Stimulated activated CD8-positive, alpha-beta memory T cell treated with anti-CD3 and anti-CD28 coated beads, Interleukin-7, amount 100 ng/mL, for 1 hour (primary cell): ENCODE data around the gene GNG10.
"Not testable (repeated sequence)": the region's sequence is repeated elsewhere in the genome, so short reads cannot be mapped to it uniquely, and the experiment has no call there.

ENCODE experiments used
- DNase-seq, 2 donors: peaks; one replicate each; pipeline ENCODE4 v3.0.0-alpha.2; 2020; ENCODE audit warnings: low read depth in 2 of 2

GNG10 gene

DNA sequence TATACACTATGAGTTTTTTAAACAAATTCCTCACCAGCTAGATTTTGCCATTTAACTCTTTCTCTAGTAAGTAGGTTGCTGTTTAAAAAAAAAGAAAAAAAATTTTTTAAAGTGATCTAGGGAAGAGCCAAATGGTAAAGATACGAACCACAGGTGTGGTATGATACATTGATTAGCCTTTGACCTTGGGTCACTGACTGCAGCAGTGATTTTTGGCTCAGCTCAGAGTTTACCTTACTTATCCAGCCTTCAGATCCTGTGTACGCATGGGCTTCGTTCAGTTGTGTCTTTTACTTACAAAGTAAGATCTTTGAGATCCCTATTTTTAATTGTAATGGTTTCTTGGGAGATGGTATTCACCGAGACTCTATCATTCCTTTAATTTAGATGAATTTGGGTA lies 12.4 kb upstream of the GNG10 start:
- no peak for DNase-seq

DNA sequence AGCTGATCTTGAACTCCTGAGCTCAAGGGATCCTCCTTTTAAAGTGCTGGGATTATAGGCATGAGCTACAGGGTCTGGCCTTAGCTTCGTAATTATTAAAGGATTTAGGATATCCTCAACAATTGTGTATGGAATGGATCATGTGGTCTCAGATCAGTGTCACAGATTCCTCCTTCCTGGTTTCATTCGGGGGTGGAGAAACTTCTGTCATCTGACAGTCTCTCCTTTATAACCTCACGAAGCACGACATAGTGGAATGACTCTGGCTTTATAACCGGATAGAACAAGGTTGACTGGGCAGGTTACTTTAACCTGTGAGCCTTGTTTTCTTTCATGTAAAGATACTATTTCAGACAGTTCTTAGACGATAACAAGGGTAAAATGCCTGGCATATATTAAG lies 4.4 kb upstream of the GNG10 start:
- no peak for DNase-seq

DNA sequence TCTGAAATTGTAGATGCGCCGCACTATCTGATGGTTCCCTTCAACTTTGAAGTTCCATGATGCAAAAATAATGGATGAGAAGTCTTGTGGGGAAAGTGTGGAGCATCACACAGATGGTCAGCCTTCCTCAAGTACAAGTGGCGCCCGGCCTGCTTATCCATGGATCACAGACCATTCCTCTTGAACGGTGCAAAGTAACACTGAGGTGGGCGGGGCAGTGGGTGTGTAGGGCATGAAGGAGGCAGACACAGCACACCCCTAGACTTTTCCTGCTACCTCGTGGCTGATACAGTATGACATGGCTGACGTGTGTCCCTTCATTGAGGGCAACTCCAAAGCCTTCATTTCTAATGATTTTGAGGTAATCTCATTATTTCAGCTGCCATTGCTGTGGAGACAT lies 2.5 kb upstream of the GNG10 start:
- no peak for DNase-seq

DNA sequence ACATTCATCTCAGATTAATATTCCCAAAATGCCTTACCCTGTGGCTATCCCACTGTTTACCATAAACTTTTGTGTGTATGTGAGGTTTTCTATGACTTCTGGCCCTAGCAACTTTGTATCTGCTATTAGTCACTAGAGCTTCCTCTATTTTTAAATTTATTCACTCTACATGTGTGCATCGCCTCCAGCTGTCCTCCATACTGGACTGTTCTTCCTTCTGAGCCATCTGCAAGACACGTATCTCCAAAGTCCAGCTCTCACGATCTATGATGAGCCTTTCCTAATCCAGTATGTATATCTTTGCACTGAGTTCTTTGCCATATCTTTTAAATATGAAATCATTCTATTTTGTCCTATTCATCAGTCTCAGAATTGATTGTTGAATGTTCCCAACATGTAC lies 1.7 kb upstream of the GNG10 start:
- no peak for DNase-seq

DNA sequence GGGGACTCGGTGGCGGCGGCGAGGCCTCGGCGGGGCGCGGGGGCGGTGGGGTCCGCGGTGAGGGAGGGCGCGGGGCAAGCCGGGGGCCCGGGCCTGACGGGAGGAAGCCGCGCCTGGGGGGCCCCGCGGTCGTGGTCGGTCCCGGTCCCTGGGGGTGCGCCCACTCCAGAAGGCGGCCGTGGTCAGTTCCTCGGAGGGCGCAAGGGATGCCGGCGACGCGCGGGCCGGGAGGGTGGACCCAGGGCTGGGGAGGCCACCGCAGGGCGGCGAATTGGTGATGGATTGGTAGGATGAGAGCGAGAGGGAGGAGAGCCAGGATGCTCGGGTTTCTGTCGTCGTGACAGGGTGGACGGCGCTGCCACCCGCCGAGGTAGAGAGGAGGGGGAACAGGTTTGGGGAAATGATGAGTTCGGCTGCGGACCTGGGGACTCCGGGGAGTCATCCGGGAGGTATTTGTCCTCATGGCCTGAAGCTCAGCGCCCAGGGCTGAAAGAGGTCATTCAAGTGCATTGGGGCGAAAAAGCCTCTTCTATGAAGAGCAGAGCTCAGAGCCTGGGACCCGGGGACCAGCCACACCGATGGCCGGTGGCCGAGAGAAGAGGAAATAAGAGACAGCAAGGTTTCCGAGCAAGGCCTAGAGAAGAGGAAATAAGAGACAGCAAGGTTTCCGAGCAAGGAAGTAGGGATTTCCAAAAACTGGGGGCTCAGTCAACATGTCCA lies 557 bp downstream of the GNG10 start:
- DNase-seq, result no peak

DNA sequence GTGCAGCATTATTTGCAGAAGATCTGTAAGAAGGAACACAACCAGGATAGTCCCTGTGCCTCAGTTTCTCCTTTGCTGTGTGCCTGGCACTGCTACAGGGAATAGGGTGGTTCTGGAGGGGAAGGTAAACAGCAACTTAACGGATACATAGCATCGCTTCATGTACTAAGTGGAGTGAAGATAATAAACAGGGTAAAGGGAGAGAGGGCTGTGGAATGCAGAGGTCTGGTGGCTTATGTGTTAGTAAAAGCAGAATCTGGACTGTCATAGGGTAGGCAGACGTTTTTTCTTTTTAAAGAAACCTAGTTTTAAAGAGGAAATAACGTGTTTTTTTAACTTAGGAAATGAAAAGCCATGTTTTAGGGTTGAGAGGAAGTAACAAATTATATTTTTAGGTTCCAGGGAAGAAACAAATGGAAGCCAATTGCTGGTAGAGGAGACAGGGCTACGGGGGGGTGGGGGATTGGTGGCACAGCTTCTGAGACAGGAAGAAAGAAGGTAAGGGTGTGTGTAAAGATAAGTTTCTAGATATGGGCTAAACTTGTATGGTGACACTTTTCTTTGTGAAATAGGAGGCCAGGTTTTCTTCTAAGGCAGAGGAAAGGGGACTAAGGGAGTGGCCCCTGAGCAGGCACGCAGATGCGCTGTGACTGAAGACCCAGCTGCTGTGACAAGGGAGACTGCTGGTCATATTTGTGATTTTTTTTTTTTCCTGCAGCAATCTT lies 1.3 kb downstream of the GNG10 start:
- DNase-seq, result no peak

DNA sequence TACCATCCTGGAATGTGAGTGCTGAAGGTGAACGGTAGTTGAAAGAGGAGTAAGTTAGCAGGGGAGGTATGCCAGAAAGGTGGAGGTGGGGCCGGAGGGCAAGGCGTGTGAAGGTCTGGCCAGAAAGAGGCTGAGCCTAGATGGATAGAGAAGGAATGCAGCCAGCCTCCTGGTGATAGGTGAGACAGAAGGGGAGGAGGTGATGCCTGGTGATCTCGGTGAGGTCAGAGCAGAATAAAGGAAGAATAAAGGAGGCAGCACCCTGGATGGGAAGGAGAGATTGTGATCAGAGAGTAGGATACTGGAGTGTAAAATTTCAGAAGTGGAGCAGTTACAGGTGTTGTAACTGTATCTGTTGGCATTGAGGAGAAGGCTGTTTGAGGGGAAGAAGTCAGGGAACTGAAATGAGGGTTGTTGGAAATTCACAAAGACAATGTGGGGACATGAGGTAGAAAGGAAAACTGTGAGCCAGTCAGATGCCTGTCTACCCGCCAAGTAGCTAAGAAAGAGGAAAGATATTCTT lies 2.0 kb downstream of the GNG10 start:
- no peak for DNase-seq

DNA sequence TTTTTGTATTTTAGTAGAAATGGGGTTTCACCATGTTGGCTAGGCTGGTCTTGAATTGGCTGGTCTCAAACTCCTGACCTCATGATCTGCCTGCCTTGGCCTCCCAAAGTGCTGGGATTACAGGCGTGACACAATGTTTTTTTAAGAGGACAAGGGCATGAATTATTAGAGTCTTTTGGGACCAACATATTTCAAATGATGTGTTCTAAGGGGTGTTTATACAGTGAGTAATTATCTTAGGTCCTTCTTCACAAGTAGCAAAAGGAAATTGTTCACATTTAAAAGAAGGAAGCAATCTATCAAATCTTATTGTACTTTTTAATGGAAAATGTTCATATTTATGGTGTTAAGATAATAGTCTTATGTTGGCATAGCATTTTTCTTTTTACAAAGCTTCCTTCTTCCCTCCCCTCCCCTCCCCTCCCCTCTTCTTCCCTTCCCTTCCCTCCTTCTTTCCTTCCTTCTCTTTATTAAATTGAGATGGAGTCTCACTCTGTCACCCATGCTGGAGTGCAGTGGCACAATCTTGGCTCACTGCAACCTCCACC lies 6.7 kb downstream of the GNG10 start:
- DNase-seq, result no peak

DNA sequence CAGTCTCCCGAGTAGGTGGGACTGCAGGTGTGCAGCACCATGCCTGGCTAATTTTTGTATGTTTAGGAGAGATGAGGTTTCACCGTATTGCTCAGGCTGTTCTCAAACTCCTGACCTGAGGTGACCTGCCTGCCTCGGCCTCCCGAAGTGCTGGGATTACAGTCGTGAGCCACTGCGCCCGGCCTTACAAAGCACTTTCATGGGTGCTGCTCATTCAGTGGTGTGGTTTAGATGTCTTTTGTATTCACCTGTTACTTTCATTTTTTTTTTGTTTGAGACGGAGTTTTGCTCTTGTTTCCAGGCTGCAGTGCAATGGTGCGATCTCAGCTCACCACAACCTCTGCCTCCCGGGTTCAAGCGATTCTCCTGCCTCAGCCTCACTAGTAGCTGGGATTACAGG lies 7.2 kb downstream of the GNG10 start:
- not testable (repeated sequence) for DNase-seq

DNA sequence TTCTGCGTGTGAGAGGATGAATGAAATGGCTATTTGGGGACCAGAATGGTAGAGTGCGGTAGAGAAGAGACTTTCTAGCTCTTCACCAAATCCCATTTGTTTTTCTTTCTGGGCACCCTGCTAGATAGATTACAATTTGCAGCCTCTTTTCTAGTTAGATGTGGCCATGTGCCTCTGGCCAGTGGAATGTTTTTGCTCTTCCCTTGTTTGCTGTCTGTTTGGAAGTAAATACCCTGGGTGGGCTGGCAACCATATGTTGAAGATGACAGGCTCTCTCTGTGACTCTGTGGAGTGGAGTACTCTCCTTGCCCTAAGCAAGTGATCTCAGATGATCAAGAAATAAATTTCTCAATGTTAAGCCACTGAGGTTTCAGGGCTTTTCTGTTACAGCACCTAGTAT lies 12.9 kb downstream of the GNG10 start:
- no peak for DNase-seq

DNA sequence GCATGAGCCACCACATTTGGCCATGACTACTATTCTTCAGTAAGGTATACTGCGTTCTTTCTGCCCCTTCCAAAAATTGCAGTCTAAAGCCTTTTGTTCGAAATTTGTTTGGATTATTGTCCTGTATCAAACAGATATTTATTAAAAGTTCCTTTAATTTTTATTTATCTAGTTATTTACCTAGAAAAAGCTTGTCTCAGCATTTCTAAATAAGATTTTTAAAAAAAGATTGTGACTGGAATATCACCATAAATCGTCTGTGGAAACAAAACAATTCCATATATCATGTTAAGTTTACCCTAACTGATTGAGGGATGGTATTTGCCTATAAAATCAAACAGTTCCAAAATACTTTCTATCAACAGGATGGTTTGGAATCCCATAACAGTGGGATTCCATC lies 14.7 kb downstream of the GNG10 start:
- DNase-seq, result no peak

DNA sequence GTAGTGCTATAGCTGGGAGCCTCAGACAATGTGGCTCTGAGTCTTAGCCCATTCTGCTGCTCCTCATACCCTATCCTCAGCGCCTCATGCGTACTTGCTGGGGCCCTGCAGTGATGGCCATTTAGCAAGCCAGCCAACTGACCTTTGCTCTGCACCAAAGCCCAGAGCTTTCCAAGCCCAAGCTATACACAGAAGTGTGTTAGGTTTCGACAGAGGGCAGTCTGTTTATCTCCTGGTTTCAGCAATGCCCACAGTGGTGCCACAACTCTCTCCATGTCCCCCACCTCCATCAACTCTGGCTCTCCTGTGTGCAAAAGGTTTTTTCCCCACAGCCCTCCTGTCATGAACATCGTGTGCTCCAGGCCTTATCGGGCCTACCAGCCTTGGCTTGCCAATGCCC lies 16.9 kb downstream of the GNG10 start:
- DNase-seq, result no peak

DNA sequence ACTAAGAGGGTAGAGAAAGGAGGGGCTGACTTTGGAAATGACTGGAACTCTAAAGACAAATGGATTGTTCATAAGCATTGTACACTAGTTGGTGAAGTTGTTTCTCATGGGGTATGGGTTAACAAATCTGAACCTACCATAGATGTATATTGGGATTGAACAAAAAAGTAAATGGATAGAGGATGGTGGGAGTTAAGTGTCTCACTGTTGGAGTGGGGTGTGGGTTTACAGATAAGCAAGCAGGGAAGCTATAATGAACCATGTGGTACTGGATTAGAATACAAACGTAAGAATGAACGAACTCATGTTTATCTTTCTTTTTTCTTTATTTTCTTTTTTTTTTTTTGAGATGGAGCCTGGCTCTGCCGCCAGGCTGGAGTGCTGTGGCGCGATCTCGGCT lies 17.8 kb downstream of the GNG10 start:
- no peak for DNase-seq

DNA sequence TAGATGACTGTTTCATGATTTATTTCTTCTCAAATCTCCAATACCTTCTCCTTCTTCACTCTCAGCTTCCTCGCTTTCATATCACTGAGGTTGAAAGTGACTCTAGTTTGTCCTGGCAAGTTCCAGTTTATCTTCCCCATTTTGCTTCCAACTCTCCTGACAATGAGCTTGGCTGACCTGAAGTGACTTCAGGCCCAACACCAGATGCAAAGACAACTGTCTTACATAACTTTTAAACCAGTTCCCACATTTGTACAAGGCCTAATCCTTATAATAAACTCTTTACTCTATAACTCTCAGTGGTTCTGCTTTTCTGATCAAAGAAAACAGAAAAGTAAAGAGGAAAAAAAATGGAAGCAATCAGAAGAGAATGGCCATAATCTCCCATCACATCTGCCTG lies 22.0 kb downstream of the GNG10 start:
- DNase-seq, result no peak

DNA sequence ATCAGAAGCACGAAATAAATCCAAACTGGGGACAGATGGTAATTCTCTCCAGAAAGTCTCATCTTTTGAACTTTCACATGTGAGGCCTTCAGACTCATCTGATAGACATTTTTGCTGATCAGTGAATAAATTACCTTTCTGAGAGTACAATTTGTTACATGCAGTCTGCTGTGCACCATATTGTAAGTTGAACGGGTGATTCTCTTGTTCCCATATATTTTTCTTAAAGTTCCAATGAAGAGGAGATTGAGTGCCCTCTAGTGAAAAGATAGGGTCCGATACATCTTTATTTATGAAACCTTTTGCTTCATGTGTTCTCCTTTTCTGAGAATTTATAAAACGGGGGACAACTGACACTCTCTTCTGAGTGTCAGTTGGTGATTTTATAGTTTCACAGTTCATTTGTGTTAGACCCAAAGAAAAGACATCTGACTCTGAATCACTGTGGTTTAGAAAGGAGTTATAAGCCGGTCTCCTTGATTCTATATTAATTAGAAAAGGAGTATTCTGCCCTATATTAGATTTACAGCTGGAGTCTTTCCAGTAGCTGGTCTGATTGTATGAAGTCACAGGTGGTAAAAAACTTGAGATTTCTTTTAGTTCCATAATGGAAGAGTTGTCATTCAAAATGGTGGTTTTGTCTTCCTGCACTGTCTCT lies 30.4 kb downstream of the GNG10 start:
- DNase-seq, result no peak

DNA sequence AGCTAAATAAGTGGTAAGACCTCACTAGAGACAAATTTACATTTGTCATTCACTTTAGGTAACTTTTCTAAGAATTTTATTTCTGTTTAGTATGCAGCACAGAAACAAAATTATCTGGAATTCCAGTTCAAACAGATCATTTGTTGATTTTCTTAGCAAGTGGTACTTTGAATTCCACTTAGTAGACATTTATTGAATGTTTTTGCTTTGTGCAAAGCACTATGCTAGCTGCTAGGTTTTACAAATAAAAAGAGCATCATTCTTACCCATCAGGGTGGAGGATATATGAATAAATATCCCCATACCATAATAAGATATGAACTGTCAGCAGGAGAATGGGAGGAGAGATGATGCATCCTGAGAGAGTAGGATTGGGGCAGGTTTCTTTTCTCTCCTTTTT lies 35.4 kb downstream of the GNG10 start:
- no peak for DNase-seq

DNA sequence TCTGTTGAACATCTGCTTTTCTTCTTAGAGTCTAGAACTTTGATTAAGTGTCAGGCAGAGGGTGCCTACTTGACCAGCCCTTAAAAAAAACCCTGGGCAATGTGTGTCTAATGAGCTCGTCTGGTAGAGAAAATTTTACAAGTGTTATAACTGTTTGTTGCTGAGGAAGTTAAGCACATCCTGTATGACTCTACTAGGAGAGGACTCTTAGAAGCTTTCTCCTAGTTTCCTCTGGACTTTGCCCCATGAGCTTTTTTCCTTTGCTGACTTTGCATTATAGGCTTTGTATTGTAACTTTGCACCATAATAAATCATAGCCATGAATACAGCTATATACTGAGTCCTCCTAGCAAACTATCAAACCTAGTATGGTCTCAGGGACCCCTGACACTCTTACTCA lies 39.4 kb downstream of the GNG10 start:
- no peak for DNase-seq

DNA sequence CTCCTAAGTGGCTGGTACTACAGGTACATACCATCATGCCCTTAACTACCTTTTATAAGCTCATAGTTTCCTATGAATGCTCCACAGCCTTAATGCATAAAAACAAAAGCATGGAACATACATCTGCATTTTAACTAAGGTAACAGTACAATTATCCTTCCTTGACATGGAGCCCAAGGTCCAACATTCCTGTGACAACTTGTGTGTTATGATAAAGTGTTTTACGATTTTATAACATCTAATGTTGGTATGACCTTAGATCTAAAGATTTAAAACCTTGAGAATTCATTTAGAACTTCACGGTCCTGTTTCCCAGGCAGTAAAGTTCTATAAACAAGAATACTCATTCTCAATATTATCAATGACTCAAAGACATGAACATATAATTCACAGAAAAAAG lies 43.1 kb downstream of the GNG10 start:
- DNase-seq, result no peak

DNA sequence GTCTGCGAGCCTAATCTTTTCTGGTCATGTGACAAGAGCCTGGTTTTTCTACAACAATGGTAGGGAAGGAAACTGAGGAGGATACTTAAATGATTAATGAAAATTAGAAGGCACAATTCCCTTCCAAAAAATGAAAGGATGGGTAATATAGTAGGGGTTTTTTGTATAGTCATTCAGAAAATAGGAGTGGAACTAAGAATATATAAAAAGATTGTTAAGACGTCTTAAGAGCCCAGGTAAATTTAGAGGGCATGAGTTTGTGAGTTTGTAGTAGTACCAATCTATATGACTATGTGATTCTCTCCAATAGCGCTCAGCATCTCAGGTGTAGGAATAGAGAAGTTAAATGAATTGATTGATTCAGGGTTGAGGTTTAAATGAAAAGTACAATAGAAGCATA lies 50.1 kb downstream of the GNG10 start:
- DNase-seq, result no peak

DNA sequence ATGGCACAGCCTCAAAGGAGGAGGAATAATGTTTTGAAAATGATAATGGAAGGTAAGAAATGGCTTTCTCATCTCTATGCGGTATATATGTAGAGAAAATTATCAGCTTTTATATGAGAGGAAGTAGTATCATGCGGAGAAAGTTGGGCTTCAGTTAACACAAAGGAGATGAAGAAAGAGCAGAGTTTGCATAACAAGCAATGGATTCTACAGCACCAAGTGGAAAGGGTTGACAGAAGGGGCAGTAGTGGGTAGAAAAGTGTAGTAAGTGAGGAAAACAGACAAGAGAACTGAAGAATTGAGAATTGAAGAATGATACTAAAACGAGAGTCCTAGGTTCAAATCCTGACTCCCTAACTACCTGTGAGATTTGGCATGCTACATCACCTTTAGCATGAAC lies 51.0 kb downstream of the GNG10 start:
- DNase-seq, result no peak

DNA sequence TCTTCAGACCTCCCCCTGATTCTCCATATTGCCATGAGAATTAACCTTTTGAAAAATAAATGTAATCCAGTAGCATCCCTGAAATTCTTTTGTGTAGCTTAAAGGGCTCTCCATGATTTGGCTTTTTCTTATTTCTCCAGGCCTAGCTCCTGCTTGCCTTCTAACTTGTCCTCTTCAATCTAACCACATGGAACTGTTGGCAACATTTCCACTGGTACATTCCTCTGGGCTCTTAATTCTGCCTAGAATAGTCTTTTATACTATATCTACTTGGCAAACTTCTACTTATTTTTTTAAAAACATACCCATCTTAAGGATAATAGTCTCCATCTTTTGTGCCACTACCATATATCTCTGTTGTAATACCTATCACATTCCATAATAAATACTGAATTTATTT lies 54.1 kb downstream of the GNG10 start:
- no peak for DNase-seq

DNA sequence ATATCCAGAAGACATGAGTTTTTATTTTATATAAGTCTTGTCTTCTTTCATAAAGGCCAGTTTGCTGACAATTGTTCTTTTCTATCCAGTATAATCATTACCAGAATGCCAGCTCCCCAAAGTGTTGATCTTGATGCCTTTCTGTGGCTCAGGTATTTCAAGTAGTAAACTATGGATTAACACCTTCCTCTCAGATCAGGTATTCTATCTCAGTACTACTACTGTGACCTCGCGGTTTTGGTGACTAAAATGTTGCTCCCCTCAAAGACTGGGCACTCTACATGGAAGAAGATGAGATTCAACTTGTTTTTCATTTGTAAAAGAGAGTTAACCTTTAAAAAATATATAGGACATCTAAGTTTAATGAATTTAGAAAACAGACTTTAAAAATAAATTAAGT lies 58.1 kb downstream of the GNG10 start:
- DNase-seq, result no peak
